ENCODE results near the gene FGF19. TPM values are rescaled to one million over a fixed set of nuclear protein-coding genes. Genes with fewer than 3 reads are reported as not detected.

Gene FGF19
- total RNA-seq, 3 donors from 2014 or later (not counting 1 experiment from before 2014, with no cell fraction given) = not detected

DNA sequence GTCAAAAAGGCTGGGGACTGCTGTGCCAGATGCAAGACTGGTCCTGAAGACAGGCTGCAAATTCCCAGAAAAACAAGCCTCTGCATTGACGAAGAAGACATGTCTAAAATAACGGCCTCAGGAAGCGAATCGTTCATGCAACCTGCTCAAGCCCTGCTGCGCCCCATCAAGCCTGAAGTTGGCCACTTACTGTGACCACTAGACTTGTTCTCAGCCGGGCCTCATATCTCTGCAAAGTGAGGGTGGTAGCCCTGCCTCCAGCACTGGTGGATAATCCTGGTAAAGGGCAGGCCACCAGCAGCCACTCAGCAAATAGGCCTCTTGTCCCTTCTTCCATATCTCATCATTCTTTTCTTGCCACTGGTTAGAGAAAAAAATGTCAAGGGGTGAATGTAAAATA, 40.5 kb downstream of the FGF19 start:
- Histone ChIP-seq H3K4me3 (ENCODE audit: low read length) (no peak overlapping the region), H3K27ac (ENCODE audit: low read length) (no peak overlapping the region), H3K27me3 (ENCODE audit: control insufficient read depth, insufficient read depth, low read length) (no peaks in the 10 kb centered on the region), H3K9me3 (ENCODE audit: control insufficient read depth, insufficient read depth, low read length) (no peaks in the 10 kb centered on the region), H3K36me3 (ENCODE audit: control insufficient read depth, insufficient read depth, low read length) (peaks cover 17% of the 10 kb centered on the region), H3K4me1 (ENCODE audit: control insufficient read depth, insufficient read depth, low read length) (no peaks in the 10 kb centered on the region)
- Mint-ChIP-seq H3K4me3 (no peak overlapping the region), H3K27ac (no peak overlapping the region), H3K9me3 (no peaks in the 10 kb centered on the region), H3K4me1 (no peaks in the 10 kb centered on the region), H3K27me3 (ENCODE audit: low read depth in 2 of 2) (no peaks in the 10 kb centered on the region), H3K36me3 (no peaks in the 10 kb centered on the region)
- DNase-seq (no peak), ATAC-seq (no peak)
- TF ChIP-seq, protein P1, sequence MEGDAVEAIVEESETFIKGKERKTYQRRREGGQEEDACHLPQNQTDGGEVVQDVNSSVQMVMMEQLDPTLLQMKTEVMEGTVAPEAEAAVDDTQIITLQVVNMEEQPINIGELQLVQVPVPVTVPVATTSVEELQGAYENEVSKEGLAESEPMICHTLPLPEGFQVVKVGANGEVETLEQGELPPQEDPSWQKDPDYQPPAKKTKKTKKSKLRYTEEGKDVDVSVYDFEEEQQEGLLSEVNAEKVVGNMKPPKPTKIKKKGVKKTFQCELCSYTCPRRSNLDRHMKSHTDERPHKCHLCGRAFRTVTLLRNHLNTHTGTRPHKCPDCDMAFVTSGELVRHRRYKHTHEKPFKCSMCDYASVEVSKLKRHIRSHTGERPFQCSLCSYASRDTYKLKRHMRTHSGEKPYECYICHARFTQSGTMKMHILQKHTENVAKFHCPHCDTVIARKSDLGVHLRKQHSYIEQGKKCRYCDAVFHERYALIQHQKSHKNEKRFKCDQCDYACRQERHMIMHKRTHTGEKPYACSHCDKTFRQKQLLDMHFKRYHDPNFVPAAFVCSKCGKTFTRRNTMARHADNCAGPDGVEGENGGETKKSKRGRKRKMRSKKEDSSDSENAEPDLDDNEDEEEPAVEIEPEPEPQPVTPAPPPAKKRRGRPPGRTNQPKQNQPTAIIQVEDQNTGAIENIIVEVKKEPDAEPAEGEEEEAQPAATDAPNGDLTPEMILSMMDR (IDR thresholded peaks at IDR 0.05) = no peak
- WGBS (ENCODE audit: insufficient coverage) = 94% methylated on average over 6 of the region's 6 CpGs
- intact Hi-C loops (cut with micrococcal nuclease) = no loop called here

DNA sequence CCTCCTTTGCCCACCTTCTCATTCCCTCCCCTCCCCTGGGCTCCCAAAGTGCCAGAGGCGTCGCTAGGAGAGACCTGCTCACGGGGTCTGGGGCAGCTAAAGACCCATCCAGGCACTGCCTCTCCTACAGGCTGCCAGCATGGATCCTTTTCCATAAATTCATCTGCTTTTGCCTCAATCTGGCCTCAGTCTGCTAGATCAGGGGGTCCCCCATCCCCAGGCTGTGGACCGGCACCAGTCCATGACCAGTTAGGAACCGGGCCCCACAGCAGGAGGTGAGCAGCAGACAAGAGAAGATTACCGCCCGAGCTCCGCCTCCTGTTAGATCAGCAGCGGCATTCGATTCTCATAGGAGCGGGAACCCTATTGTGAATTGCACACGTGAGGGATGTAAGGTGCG, 41.0 kb downstream of the FGF19 start:
- H3K27ac ChIP-seq (ENCODE audit: low read length) = no peak overlapping the region
- TF ChIP-seq, protein P1 (IDR thresholded peaks at IDR 0.05) = no peak
- no peaks in the 10 kb centered on the region for H3K27me3 ChIP-seq (ENCODE audit: control insufficient read depth, insufficient read depth, low read length)
- intact Hi-C loops (cut with micrococcal nuclease) = no loop called here
- H3K9me3 Mint-ChIP-seq = no peaks in the 10 kb centered on the region
- H3K9me3 ChIP-seq (ENCODE audit: control insufficient read depth, insufficient read depth, low read length) = no peaks in the 10 kb centered on the region
- DNase-seq (no peak), ATAC-seq (no peak)
- no peaks in the 10 kb centered on the region for H3K4me1 Mint-ChIP-seq
- H3K4me3 ChIP-seq (ENCODE audit: low read length) = no peak overlapping the region
- no peaks in the 10 kb centered on the region for H3K36me3 Mint-ChIP-seq
- no peaks in the 10 kb centered on the region for H3K27me3 Mint-ChIP-seq (ENCODE audit: low read depth in 2 of 2)
- no peak overlapping the region for H3K27ac Mint-ChIP-seq
- H3K4me3 Mint-ChIP-seq = no peak overlapping the region
- H3K36me3 ChIP-seq (ENCODE audit: control insufficient read depth, insufficient read depth, low read length) = peaks cover 17% of the 10 kb centered on the region
- no peaks in the 10 kb centered on the region for H3K4me1 ChIP-seq (ENCODE audit: control insufficient read depth, insufficient read depth, low read length)
- 95% methylated on average over 13 of the region's 13 CpGs for whole genome bisulfite sequencing (ENCODE audit: insufficient coverage)

DNA sequence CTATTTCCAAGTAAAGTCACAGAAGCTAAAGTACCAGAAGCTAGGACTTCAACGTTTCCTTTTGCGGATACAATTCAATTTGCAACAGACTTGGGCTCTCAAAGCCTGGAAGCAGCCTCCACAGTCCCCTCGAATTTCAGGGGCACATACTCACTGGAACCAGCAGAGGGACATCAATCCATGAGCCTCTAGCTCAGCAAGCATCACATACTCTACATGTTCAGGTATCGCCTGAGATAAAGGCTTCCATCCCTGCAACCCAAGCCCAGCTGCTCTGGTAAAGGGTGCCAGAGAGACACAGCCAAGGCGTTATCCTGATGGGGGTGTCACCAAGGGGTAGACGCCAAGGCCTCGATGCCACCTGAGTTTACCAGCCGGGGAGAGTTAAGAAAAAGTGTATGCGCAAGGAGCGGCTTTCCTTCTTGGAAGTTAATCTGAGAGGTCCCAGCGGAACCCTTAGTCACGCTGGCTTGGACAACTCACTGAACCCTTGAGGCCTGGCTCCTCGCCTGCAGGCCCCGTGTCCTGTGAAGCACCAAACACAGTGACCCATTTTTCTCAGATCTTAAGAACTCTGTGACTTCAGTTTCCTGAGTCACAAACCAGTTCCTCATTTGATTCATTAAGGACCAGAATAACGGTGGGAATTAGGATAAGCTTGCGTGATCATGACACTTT, 41.7 kb downstream of the FGF19 start:
- Mint-ChIP-seq H3K27me3 (ENCODE audit: low read depth in 2 of 2) (no peaks in the 10 kb centered on the region), H3K4me1 (no peaks in the 10 kb centered on the region), H3K4me3 (no peak overlapping the region), H3K36me3 (no peaks in the 10 kb centered on the region), H3K27ac (no peak overlapping the region), H3K9me3 (no peaks in the 10 kb centered on the region)
- Histone ChIP-seq H3K4me1 (ENCODE audit: control insufficient read depth, insufficient read depth, low read length) (no peaks in the 10 kb centered on the region), H3K27me3 (ENCODE audit: control insufficient read depth, insufficient read depth, low read length) (no peaks in the 10 kb centered on the region), H3K36me3 (ENCODE audit: control insufficient read depth, insufficient read depth, low read length) (peaks cover 14% of the 10 kb centered on the region), H3K4me3 (ENCODE audit: low read length) (no peak overlapping the region), H3K9me3 (ENCODE audit: control insufficient read depth, insufficient read depth, low read length) (no peaks in the 10 kb centered on the region), H3K27ac (ENCODE audit: low read length) (no peak overlapping the region)
- intact Hi-C loops (cut with micrococcal nuclease) = no loop called here
- TF ChIP-seq, protein P1 (IDR thresholded peaks at IDR 0.05) = no peak
- DNase-seq (no peak), ATAC-seq (no peak)
- 66% methylated on average over 16 of the region's 16 CpGs for WGBS (ENCODE audit: insufficient coverage)

DNA sequence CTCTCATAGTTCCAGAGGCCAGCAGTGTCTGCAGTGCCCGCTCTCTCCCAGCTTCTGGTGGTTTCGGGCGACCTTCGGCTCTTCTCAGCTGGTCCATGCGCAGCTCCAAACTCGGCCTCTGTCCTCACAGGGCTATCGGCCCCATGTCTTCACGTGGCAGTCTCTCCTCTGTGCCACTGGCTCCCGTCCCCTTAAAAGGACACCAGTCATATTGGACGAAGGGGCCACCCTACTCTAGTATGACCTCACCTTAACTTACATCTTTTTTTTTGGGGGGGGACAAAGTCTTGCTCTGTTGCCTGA, 42.5 kb downstream of the FGF19 start:
- intact Hi-C loops (cut with micrococcal nuclease) = no loop called here
- TF ChIP-seq, protein P1 (IDR thresholded peaks at IDR 0.05) = no peak
- Mint-ChIP-seq H3K9me3 (no peaks in the 10 kb centered on the region), H3K27ac (no peak overlapping the region), H3K4me1 (no peaks in the 10 kb centered on the region), H3K4me3 (no peak overlapping the region), H3K36me3 (no peaks in the 10 kb centered on the region), H3K27me3 (ENCODE audit: low read depth in 2 of 2) (no peaks in the 10 kb centered on the region)
- no peak for DNase-seq
- Histone ChIP-seq H3K27me3 (ENCODE audit: control insufficient read depth, insufficient read depth, low read length) (no peaks in the 10 kb centered on the region), H3K27ac (ENCODE audit: low read length) (no peak overlapping the region), H3K36me3 (ENCODE audit: control insufficient read depth, insufficient read depth, low read length) (peaks cover 11% of the 10 kb centered on the region), H3K4me3 (ENCODE audit: low read length) (no peak overlapping the region), H3K9me3 (ENCODE audit: control insufficient read depth, insufficient read depth, low read length) (no peaks in the 10 kb centered on the region), H3K4me1 (ENCODE audit: control insufficient read depth, insufficient read depth, low read length) (no peaks in the 10 kb centered on the region)
- no peak for ATAC-seq
- 97% methylated on average over 10 of the region's 10 CpGs for WGBS (ENCODE audit: insufficient coverage)
